A549 (cell line): Measurements from ENCODE around the gene GALNT7.

ENCODE experiments used
- CEBPB ChIP-seq, 2 experiments: fragments of >200 bp in 1 of 2; sonication (Bioruptor Twin) in 1 of 2; formaldehyde crosslinking in 1 of 2; IDR thresholded peaks; 2 replicates each; pipeline ENCODE4 v1.6.1; 2012 to 2016
- CHD2 ChIP-seq: fragments of 150-350 bp; IDR thresholded peaks from 2 replicates; pipeline ENCODE4 v1.6.1; 2014; ENCODE audit warnings: low read length; ENCODE audit not compliant: partially characterized antibody
- KDM1A ChIP-seq: fragments of 200-600 bp; sonication (generic); IDR thresholded peaks from 2 replicates; pipeline ENCODE4 v1.6.1; 2016; ENCODE audit warnings: low read depth, mild to moderate bottlenecking
- MAFK ChIP-seq: fragments of 450-650 bp; IDR thresholded peaks from 2 replicates; pipeline ENCODE4 v1.6.1; 2014; ENCODE audit not compliant: partially characterized antibody
- MAZ ChIP-seq: fragments of 150-350 bp; IDR thresholded peaks from 2 replicates; pipeline ENCODE4 v1.6.1; 2014; ENCODE audit warnings: antibody characterized with exemption, low read depth, low read length, borderline replicate concordance
- POLR2A ChIP-seq: IDR thresholded peaks from 2 replicates; pipeline ENCODE4 v1.6.1; 2012; ENCODE audit warnings: mild to moderate bottlenecking, low read length
- RAD21 ChIP-seq, 2 experiments: fragments of >200 bp in 1 of 2; sonication (Bioruptor Twin) in 1 of 2; formaldehyde crosslinking in 1 of 2; IDR thresholded peaks in 1 of 2; conservative IDR thresholded peaks in 1 of 2; 2 replicates in 1 of 2; 3 replicates in 1 of 2; pipeline ENCODE4 v1.6.1; 2012 to 2018; ENCODE audit warnings: inconsistent platforms in 1 of 2
- RCOR1 ChIP-seq: fragments of 150-350 bp; IDR thresholded peaks from 2 replicates; pipeline ENCODE4 v1.6.1; 2014; ENCODE audit warnings: antibody characterized with exemption, low read length, low read depth
- SMC3 ChIP-seq: fragments of >200 bp; sonication (Bioruptor Twin); formaldehyde crosslinking; IDR thresholded peaks from 3 replicates; pipeline ENCODE4 v1.6.1; 2018; ENCODE audit warnings: inconsistent platforms
- TF ChIP-seq, protein P1 (sequence below): fragments of 200-600 bp; sonication (generic); IDR thresholded peaks from 2 replicates; pipeline ENCODE4 v1.6.1; 2016; ENCODE audit warnings: antibody characterized with exemption, mild to moderate bottlenecking, moderate library complexity
- TF ChIP-seq, protein P2 (sequence below): fragments of >200 bp; sonication (Bioruptor Twin); formaldehyde crosslinking; IDR thresholded peaks from 3 replicates; pipeline ENCODE4 v1.5.1; 2016
- TF ChIP-seq, protein P3 (sequence below): IDR thresholded peaks from 2 replicates; pipeline ENCODE4 v1.6.1; 2012

DNA sequence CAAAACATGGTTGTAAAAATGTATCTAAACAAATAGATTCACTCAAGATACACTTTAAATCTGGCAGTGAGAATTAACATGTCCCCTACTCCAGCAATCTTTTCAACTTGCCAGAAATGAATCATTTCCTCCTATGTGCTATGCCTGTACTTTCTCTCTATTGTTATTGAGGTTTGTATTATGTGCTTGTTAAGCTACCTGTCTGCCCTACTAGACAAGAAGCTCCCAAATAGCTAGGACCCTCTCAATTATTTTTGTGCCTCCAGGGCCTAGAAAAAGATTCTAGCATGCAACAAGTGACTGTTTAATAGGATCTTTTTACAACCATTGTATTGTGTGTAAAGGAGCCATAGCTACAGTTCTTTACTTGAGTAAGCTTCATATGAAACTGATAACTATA is 198.7 kb downstream of the GALNT7 start:
- TF ChIP-seq POLR2A (no peak), RCOR1 (no peak), SMC3 (no peak), CEBPB (IDR thresholded peaks at IDR 0.05) (no peak), MAZ (no peak), MAFK (no peak), RAD21 (conservative IDR thresholded peaks at IDR 0.05 in 1 of 2, IDR thresholded peaks at IDR 0.05 in 1 of 2) (no peak), KDM1A (no peak), CHD2 (no peak)
- TF ChIP-seq, protein P1, sequence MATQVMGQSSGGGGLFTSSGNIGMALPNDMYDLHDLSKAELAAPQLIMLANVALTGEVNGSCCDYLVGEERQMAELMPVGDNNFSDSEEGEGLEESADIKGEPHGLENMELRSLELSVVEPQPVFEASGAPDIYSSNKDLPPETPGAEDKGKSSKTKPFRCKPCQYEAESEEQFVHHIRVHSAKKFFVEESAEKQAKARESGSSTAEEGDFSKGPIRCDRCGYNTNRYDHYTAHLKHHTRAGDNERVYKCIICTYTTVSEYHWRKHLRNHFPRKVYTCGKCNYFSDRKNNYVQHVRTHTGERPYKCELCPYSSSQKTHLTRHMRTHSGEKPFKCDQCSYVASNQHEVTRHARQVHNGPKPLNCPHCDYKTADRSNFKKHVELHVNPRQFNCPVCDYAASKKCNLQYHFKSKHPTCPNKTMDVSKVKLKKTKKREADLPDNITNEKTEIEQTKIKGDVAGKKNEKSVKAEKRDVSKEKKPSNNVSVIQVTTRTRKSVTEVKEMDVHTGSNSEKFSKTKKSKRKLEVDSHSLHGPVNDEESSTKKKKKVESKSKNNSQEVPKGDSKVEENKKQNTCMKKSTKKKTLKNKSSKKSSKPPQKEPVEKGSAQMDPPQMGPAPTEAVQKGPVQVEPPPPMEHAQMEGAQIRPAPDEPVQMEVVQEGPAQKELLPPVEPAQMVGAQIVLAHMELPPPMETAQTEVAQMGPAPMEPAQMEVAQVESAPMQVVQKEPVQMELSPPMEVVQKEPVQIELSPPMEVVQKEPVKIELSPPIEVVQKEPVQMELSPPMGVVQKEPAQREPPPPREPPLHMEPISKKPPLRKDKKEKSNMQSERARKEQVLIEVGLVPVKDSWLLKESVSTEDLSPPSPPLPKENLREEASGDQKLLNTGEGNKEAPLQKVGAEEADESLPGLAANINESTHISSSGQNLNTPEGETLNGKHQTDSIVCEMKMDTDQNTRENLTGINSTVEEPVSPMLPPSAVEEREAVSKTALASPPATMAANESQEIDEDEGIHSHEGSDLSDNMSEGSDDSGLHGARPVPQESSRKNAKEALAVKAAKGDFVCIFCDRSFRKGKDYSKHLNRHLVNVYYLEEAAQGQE: no peak
- TF ChIP-seq, protein P2, sequence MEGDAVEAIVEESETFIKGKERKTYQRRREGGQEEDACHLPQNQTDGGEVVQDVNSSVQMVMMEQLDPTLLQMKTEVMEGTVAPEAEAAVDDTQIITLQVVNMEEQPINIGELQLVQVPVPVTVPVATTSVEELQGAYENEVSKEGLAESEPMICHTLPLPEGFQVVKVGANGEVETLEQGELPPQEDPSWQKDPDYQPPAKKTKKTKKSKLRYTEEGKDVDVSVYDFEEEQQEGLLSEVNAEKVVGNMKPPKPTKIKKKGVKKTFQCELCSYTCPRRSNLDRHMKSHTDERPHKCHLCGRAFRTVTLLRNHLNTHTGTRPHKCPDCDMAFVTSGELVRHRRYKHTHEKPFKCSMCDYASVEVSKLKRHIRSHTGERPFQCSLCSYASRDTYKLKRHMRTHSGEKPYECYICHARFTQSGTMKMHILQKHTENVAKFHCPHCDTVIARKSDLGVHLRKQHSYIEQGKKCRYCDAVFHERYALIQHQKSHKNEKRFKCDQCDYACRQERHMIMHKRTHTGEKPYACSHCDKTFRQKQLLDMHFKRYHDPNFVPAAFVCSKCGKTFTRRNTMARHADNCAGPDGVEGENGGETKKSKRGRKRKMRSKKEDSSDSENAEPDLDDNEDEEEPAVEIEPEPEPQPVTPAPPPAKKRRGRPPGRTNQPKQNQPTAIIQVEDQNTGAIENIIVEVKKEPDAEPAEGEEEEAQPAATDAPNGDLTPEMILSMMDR: no peak
- TF ChIP-seq, protein P3, sequence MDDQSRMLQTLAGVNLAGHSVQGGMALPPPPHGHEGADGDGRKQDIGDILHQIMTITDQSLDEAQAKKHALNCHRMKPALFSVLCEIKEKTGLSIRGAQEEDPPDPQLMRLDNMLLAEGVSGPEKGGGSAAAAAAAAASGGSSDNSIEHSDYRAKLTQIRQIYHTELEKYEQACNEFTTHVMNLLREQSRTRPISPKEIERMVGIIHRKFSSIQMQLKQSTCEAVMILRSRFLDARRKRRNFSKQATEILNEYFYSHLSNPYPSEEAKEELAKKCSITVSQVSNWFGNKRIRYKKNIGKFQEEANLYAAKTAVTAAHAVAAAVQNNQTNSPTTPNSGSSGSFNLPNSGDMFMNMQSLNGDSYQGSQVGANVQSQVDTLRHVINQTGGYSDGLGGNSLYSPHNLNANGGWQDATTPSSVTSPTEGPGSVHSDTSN: no peak
